ENCODE measurements around the gene MCF2L. TPM values are rescaled to one million over a fixed set of nuclear protein-coding genes. Genes with fewer than 3 reads are reported as not detected.

Gene MCF2L
- total and polyA plus RNA-seq, 8 donors, result 16.0 to 83.6 (median 23.6) TPM

- H3K9me3 ChIP-seq, result no peaks in the 10 kb centered on the region
- intact Hi-C loops (cut with DNase I), result no loop called here
- H3K27me3 ChIP-seq, result no peaks in the 10 kb centered on the region
- no peak overlapping the region for H3K27ac ChIP-seq
- no peak for ATAC-seq
- TF ChIP-seq, protein P1, sequence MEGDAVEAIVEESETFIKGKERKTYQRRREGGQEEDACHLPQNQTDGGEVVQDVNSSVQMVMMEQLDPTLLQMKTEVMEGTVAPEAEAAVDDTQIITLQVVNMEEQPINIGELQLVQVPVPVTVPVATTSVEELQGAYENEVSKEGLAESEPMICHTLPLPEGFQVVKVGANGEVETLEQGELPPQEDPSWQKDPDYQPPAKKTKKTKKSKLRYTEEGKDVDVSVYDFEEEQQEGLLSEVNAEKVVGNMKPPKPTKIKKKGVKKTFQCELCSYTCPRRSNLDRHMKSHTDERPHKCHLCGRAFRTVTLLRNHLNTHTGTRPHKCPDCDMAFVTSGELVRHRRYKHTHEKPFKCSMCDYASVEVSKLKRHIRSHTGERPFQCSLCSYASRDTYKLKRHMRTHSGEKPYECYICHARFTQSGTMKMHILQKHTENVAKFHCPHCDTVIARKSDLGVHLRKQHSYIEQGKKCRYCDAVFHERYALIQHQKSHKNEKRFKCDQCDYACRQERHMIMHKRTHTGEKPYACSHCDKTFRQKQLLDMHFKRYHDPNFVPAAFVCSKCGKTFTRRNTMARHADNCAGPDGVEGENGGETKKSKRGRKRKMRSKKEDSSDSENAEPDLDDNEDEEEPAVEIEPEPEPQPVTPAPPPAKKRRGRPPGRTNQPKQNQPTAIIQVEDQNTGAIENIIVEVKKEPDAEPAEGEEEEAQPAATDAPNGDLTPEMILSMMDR (IDR thresholded peaks at IDR 0.05), result no peak
- no peak overlapping the region for H3K4me3 ChIP-seq
- H3K4me1 ChIP-seq, result no peaks in the 10 kb centered on the region
- peak in 1 of 6 donors; percentile 6 for DNase-seq
- 92 to 94% methylated on average over 13 of the region's 13 CpGs for WGBS, 2 donors
- FAIRE-seq, result no peak
- H3K36me3 ChIP-seq, result no peaks in the 10 kb centered on the region
These were observed 5.7 kb downstream of the MCF2L start for GRCh38 chr13:112974671-112975070.

- Histone ChIP-seq H3K4me1 (no peaks in the 10 kb centered on the region), H3K27ac (no peak overlapping the region), H3K9me3 (no peaks in the 10 kb centered on the region), H3K4me3 (no peak overlapping the region), H3K27me3 (no peaks in the 10 kb centered on the region), H3K36me3 (no peaks in the 10 kb centered on the region)
- WGBS, 2 donors, result 89 to 94% methylated on average over 21 of the region's 21 CpGs
- intact Hi-C loops (cut with DNase I), result no loop called here
- TF ChIP-seq, protein P1 (IDR thresholded peaks at IDR 0.05), result no peak
- ATAC-seq (no peak), FAIRE-seq (no peak), DNase-seq (peak in 1 of 6 donors; percentile 52)
These were observed 6.5 kb downstream of the MCF2L start for GRCh38 chr13:112975401-112975939.

DNA sequence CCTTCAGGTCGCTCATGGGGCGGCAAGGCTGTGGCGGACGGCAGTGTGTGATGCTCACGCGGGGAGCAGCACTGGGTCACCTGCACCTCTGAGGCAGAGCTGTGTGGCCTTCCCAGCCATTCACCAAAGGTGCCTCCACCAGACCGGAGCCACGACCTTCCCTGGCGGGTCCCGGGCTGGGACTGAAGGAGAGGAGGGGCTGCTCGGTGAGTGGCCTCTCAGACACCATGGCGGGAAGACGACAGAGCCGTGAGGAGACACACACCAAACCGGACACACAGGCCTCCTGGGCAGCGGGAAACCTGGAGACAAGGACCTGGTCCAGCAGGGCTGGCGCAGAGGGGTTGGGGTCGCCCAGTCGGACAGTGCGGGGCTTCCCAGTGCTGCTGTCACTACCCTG, 7.5 kb downstream of the MCF2L start:
- FAIRE-seq (no peak), DNase-seq (peak in 1 of 6 donors; percentile 58), ATAC-seq (no peak)
- Histone ChIP-seq H3K36me3 (no peaks in the 10 kb centered on the region), H3K9me3 (no peaks in the 10 kb centered on the region), H3K27ac (no peak overlapping the region), H3K4me1 (no peaks in the 10 kb centered on the region), H3K27me3 (no peaks in the 10 kb centered on the region), H3K4me3 (no peak overlapping the region)
- intact Hi-C loops (cut with DNase I), result no loop called here
- TF ChIP-seq, protein P1 (IDR thresholded peaks at IDR 0.05), result no peak
- 84 to 91% methylated on average over 19 to 20 of the region's 20 CpGs for WGBS, 2 donors

DNA sequence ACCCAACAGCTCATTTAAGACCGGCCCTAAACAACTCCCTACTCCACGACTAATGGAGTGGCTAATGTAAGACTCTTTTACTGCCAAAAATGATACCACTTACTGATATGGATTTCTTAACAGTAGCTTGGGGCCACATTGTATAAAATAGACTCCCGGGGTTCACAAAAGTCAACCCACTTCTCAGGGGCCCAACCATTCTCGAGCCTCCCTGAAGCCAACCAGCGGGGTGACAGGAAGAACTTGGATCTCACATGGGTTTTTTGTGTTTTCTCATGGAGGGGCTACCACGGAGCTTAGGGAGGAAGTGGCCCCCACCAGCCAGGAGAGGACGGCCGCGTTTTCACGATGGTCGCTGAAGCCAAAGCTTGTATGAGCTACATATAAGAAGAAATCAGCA, 8.1 kb downstream of the MCF2L start:
- intact Hi-C loops (cut with DNase I), result no loop called here
- H3K4me3 ChIP-seq, result no peak overlapping the region
- no peak overlapping the region for H3K27ac ChIP-seq
- TF ChIP-seq, protein P1 (IDR thresholded peaks at IDR 0.05), result no peak
- no peaks in the 10 kb centered on the region for H3K27me3 ChIP-seq
- ATAC-seq, result no peak
- DNase-seq, result peak in 1 of 6 donors; percentile 16
- H3K9me3 ChIP-seq, result no peaks in the 10 kb centered on the region
- H3K4me1 ChIP-seq, result no peaks in the 10 kb centered on the region
- 84 to 86% methylated on average over 11 of the region's 11 CpGs for WGBS, 2 donors
- no peak for FAIRE-seq
- no peaks in the 10 kb centered on the region for H3K36me3 ChIP-seq

- no peaks in the 10 kb centered on the region for H3K36me3 ChIP-seq
- H3K4me1 ChIP-seq, result no peaks in the 10 kb centered on the region
- TF ChIP-seq, protein P1 (IDR thresholded peaks at IDR 0.05), result no peak
- intact Hi-C loops (cut with DNase I), result no loop called here
- no peaks in the 10 kb centered on the region for H3K9me3 ChIP-seq
- no peak for ATAC-seq
- no peak for FAIRE-seq
- H3K4me3 ChIP-seq, result no peak overlapping the region
- DNase-seq, result peak in 1 of 6 donors; percentile 16
- H3K27ac ChIP-seq, result no peak overlapping the region
- 90 to 91% methylated on average over 10 of the region's 10 CpGs for WGBS, 2 donors
- no peaks in the 10 kb centered on the region for H3K27me3 ChIP-seq
These were observed 8.5 kb downstream of the MCF2L start for GRCh38 chr13:112977525-112977924.
